ENCODE results near the gene CLNK. TPM values are rescaled to one million over a fixed set of nuclear protein-coding genes. Genes with fewer than 3 reads are reported as not detected.

The CLNK gene
- total and polyA plus RNA-seq, 2 donors from 2014 or later, result 2.8 to 4.8 TPM

DNA sequence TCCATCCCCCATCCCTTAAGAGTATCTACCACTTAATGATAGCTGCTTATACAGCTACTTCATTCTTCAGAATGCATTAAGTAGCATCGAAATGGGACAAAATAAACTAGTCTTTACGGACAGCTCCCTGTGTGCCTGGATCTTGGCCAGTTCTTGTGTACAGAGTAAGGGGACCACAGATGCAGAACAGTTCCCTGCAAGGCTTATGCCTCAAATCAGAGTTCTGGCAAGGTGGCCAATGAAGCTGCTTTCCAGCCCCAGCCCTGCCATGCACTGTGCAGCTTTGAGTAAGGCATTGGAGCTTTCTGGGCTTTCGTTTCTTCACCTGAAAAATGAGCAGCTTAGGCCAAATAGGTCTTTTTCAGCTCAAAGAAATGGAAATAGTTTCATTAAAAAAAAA lies 14.2 kb downstream of the CLNK start:
- H3K27me3 ChIP-seq (ENCODE audit: control insufficient read depth, insufficient read depth, low read length), result no peaks in the 10 kb centered on the region
- DNase-seq, result no peak
- no peaks in the 10 kb centered on the region for H3K4me1 ChIP-seq (ENCODE audit: control insufficient read depth in 2 of 3, insufficient read depth in 2 of 3, low read depth in 1 of 3, low read length in 3 of 3)
- no peaks in the 10 kb centered on the region for H3K36me3 ChIP-seq (ENCODE audit: control insufficient read depth in 2 of 3, insufficient read depth in 3 of 3, low read length in 3 of 3)
- no peak for FAIRE-seq
- no peak overlapping the region for H3K27ac ChIP-seq (ENCODE audit: low read depth in 2 of 2, low read length in 2 of 2)
- no peak overlapping the region for H3K9ac ChIP-seq (ENCODE audit: low read length in 3 of 3)
- H3K9me3 ChIP-seq (ENCODE audit: control insufficient read depth in 2 of 3, insufficient read depth in 1 of 3, low read length in 3 of 3), result no peaks in the 10 kb centered on the region
- TF ChIP-seq, protein P1, sequence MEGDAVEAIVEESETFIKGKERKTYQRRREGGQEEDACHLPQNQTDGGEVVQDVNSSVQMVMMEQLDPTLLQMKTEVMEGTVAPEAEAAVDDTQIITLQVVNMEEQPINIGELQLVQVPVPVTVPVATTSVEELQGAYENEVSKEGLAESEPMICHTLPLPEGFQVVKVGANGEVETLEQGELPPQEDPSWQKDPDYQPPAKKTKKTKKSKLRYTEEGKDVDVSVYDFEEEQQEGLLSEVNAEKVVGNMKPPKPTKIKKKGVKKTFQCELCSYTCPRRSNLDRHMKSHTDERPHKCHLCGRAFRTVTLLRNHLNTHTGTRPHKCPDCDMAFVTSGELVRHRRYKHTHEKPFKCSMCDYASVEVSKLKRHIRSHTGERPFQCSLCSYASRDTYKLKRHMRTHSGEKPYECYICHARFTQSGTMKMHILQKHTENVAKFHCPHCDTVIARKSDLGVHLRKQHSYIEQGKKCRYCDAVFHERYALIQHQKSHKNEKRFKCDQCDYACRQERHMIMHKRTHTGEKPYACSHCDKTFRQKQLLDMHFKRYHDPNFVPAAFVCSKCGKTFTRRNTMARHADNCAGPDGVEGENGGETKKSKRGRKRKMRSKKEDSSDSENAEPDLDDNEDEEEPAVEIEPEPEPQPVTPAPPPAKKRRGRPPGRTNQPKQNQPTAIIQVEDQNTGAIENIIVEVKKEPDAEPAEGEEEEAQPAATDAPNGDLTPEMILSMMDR (IDR thresholded peaks at IDR 0.05; ENCODE audit: borderline replicate concordance, extremely low read depth, insufficient read depth), result no peak
- no peak overlapping the region for H3K4me3 ChIP-seq (ENCODE audit: low read length in 3 of 3)
- intact Hi-C loops (cut with DNase I), result no loop called here

DNA sequence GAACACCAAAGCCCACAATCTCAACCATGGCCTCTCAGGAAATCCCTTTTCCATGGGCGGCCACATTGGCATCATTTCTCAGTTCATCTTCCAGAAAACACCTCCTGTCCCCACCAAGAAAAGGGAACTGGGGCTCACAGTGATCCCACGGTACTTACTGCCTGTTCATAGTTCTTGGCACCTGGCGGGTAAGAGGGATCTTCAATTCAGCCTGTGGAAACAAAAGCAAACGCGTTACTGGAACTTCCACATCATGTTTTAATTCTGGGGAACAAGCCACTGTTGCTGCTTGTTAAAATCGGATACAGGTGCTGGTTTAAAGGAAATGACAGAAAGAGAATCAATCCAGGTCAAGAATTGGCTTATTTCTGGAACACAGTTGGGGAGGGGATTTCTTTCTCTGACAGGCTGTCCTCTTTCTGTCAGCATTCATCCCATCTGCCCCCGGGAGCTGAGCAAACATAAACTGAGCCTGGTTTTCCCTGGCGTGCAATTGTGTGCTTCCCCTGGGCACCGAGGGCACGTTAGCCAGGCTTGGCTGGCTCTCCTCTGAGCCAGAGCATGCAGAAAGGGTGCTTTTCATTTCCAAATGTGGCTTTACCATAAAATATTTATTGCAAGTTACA lies 16.8 kb downstream of the CLNK start:
- H3K27me3 ChIP-seq (ENCODE audit: control insufficient read depth, insufficient read depth, low read length), result no peaks in the 10 kb centered on the region
- no peak for DNase-seq
- no peak overlapping the region for H3K4me3 ChIP-seq (ENCODE audit: low read length in 3 of 3)
- intact Hi-C loops (cut with DNase I), result no loop called here
- TF ChIP-seq, protein P1 (IDR thresholded peaks at IDR 0.05; ENCODE audit: borderline replicate concordance, extremely low read depth, insufficient read depth), result no peak
- H3K4me1 ChIP-seq (ENCODE audit: control insufficient read depth in 2 of 3, insufficient read depth in 2 of 3, low read depth in 1 of 3, low read length in 3 of 3), result no peaks in the 10 kb centered on the region
- no peaks in the 10 kb centered on the region for H3K9me3 ChIP-seq (ENCODE audit: control insufficient read depth in 2 of 3, insufficient read depth in 1 of 3, low read length in 3 of 3)
- H3K9ac ChIP-seq (ENCODE audit: low read length in 3 of 3), result no peak overlapping the region
- H3K36me3 ChIP-seq (ENCODE audit: control insufficient read depth in 2 of 3, insufficient read depth in 3 of 3, low read length in 3 of 3), result no peaks in the 10 kb centered on the region
- H3K27ac ChIP-seq (ENCODE audit: low read depth in 2 of 2, low read length in 2 of 2), result no peak overlapping the region
- FAIRE-seq, result no peak

DNA sequence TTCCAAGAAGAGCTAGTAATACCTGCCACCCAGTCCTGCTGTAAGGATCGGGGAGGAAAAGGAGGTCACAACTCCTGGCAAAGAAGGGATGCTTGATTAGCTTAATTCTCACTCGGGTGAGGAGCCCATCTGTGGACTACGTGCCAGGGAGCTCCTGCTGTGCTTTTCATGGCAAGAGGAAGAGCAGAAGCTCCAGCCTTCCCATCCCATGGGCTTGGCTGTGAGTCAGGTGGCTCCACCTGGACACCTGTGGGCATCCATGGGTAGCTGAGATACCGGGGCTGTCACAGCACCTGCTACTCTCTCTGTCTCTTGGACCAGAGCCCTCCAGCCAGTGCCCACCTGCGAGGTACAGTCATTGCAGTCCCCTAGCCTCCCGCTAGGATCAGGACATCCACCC lies 18.0 kb downstream of the CLNK start:
- no peak overlapping the region for H3K9ac ChIP-seq (ENCODE audit: low read length in 3 of 3)
- no peaks in the 10 kb centered on the region for H3K9me3 ChIP-seq (ENCODE audit: control insufficient read depth in 2 of 3, insufficient read depth in 1 of 3, low read length in 3 of 3)
- no peak overlapping the region for H3K4me3 ChIP-seq (ENCODE audit: low read length in 3 of 3)
- no peak for DNase-seq
- H3K4me1 ChIP-seq (ENCODE audit: control insufficient read depth in 2 of 3, insufficient read depth in 2 of 3, low read depth in 1 of 3, low read length in 3 of 3), result no peaks in the 10 kb centered on the region
- FAIRE-seq, result no peak
- TF ChIP-seq, protein P1 (IDR thresholded peaks at IDR 0.05; ENCODE audit: borderline replicate concordance, extremely low read depth, insufficient read depth), result no peak
- no peaks in the 10 kb centered on the region for H3K36me3 ChIP-seq (ENCODE audit: control insufficient read depth in 2 of 3, insufficient read depth in 3 of 3, low read length in 3 of 3)
- H3K27me3 ChIP-seq (ENCODE audit: control insufficient read depth, insufficient read depth, low read length), result no peaks in the 10 kb centered on the region
- H3K27ac ChIP-seq (ENCODE audit: low read depth in 2 of 2, low read length in 2 of 2), result no peak overlapping the region
- intact Hi-C loops (cut with DNase I), result no loop called here

DNA sequence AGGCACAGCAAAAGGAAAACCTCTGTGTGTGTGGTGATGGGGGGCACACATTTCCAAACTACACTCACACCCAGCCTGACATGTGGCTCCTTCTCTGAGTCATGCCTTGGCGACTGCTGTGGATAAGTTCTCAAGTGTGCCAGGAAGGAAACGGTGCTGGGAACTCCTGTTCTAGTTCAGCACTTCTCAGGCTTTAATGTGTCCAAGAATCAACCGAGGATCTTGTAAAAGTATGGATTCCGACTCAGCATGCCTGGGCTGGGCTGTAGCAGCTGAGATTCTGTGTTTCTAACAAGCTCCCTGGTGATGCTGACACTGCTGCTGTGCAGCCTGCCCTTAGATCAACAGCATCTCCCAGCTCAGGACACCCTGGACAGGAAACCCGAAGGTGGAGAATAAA lies 20.2 kb downstream of the CLNK start:
- Histone ChIP-seq H3K4me1 (ENCODE audit: control insufficient read depth in 2 of 3, insufficient read depth in 2 of 3, low read depth in 1 of 3, low read length in 3 of 3) (no peaks in the 10 kb centered on the region), H3K27ac (ENCODE audit: low read depth in 2 of 2, low read length in 2 of 2) (no peak overlapping the region), H3K36me3 (ENCODE audit: control insufficient read depth in 2 of 3, insufficient read depth in 3 of 3, low read length in 3 of 3) (no peaks in the 10 kb centered on the region), H3K27me3 (ENCODE audit: control insufficient read depth, insufficient read depth, low read length) (no peaks in the 10 kb centered on the region), H3K9ac (ENCODE audit: low read length in 3 of 3) (no peak overlapping the region), H3K9me3 (ENCODE audit: control insufficient read depth in 2 of 3, insufficient read depth in 1 of 3, low read length in 3 of 3) (no peaks in the 10 kb centered on the region), H3K4me3 (ENCODE audit: low read length in 3 of 3) (no peak overlapping the region)
- TF ChIP-seq, protein P1 (IDR thresholded peaks at IDR 0.05; ENCODE audit: borderline replicate concordance, extremely low read depth, insufficient read depth), result no peak
- DNase-seq, result peak in 1 of 5 donors; percentile 20
- FAIRE-seq, result no peak
- intact Hi-C loops (cut with DNase I), result no loop called here
